IMR-90 (cell line): Measurements from ENCODE around the gene NR2F2. TPM values are rescaled to one million over a fixed set of nuclear protein-coding genes. Genes with fewer than 3 reads are reported as not detected.

Experiments used
- ATAC-seq: fragments of 200-7000 bp; cut with Tn5 transposase; 2 replicates; pipeline ENCODE4 v1.9.1; 2020; ENCODE audit warnings: low read depth, mild to moderate bottlenecking, moderate library complexity
- BruUV-seq: library from RNA; stranded (reverse); fragments of 400-500 nt; replicated peaks from 2 replicates; lab custom pipeline; 2021; lab: Mats Ljungman, UMichigan
- CTCF ChIA-PET: fragments of 300-600 bp; formaldehyde crosslinking; extraction: SDS; loops from one replicate; lab custom pipeline; 2021; ENCODE audit warnings: antibody characterized with exemption; lab: Yijun Ruan, JAX
- POLR2A ChIA-PET: fragments of 300-600 bp; sonication (Branson Sonifier 250); formaldehyde crosslinking; loops from one replicate; lab custom pipeline; 2022; ENCODE audit warnings: antibody characterized with exemption; ENCODE audit not compliant: unreplicated experiment; lab: Charles Lee
- DNase-seq: peaks from one replicate; pipeline ENCODE4 v3.0.0; 2013
- H2AFZ ChIP-seq: replicated peaks from 2 replicates; pipeline ENCODE3; 2013; ENCODE audit warnings: low read length, mild to moderate bottlenecking; ENCODE audit not compliant: poor library complexity
- H2AK5ac ChIP-seq: 2 replicates; pipeline ENCODE4 v1.6.1; 2013; ENCODE audit warnings: low read depth, low read length, inconsistent platforms
- H2AK9ac ChIP-seq: replicated peaks from 2 replicates; pipeline ENCODE3; 2013; ENCODE audit warnings: mild to moderate bottlenecking, low read depth, low read length, moderate library complexity; ENCODE audit not compliant: poor library complexity
- H2BK120ac ChIP-seq: 2 replicates; pipeline ENCODE4 v1.6.1; 2013; ENCODE audit warnings: low read depth, low read length, inconsistent platforms
- H2BK15ac ChIP-seq: 3 replicates; pipeline ENCODE4 v1.6.1; 2013; ENCODE audit warnings: low read depth, low read length, inconsistent platforms
- H2BK20ac ChIP-seq: 2 replicates; pipeline ENCODE4 v1.6.1; 2013; ENCODE audit warnings: low read depth, mild to moderate bottlenecking, inconsistent platforms, low read length, moderate library complexity
- H2BK5ac ChIP-seq: 2 replicates; pipeline ENCODE4 v1.6.1; 2013; ENCODE audit warnings: mild to moderate bottlenecking, low read depth, low read length, inconsistent platforms; ENCODE audit not compliant: poor library complexity, severe bottlenecking
- H3K14ac ChIP-seq: replicated peaks from 2 replicates; pipeline ENCODE4 v1.6.1; 2013; ENCODE audit warnings: low read depth, low read length, inconsistent platforms
- H3K18ac ChIP-seq: 2 replicates; pipeline ENCODE4 v1.6.1; 2013; ENCODE audit warnings: low read depth, low read length, control low read depth
- H3K23ac ChIP-seq: 2 replicates; pipeline ENCODE4 v1.6.1; 2013; ENCODE audit warnings: low read depth, low read length, inconsistent platforms
- H3K27ac ChIP-seq: 2 replicates; pipeline ENCODE4 v1.5.1; 2013; ENCODE audit warnings: mild to moderate bottlenecking, control low read depth, low read length; ENCODE audit not compliant: insufficient read depth
- H3K27me3 ChIP-seq: 2 replicates; pipeline ENCODE4 v1.6.1; 2013; ENCODE audit warnings: low read length; ENCODE audit not compliant: control insufficient read depth, insufficient read depth
- H3K36me3 ChIP-seq: 2 replicates; pipeline ENCODE4 v1.6.1; 2013; ENCODE audit warnings: low read length, mixed read lengths; ENCODE audit not compliant: control insufficient read depth, insufficient read depth
- H3K4ac ChIP-seq: 2 replicates; pipeline ENCODE4 v1.6.1; 2013; ENCODE audit warnings: low read depth, low read length, inconsistent platforms
- H3K4me1 ChIP-seq: 2 replicates; pipeline ENCODE4 v1.6.1; 2013; ENCODE audit warnings: low read length, mixed read lengths; ENCODE audit not compliant: control insufficient read depth, insufficient read depth
- H3K4me2 ChIP-seq: 2 replicates; pipeline ENCODE4 v1.6.1; 2013; ENCODE audit warnings: low read depth, mild to moderate bottlenecking, control low read depth, low read length, moderate library complexity
- H3K4me3 ChIP-seq: 2 replicates; pipeline ENCODE4 v1.5.1; 2013; ENCODE audit warnings: low read depth, mild to moderate bottlenecking, control low read depth, low read length, moderate library complexity; ENCODE audit not compliant: insufficient read depth
- H3K56ac ChIP-seq: 2 replicates; pipeline ENCODE4 v1.6.1; 2013; ENCODE audit warnings: low read length, inconsistent platforms; ENCODE audit not compliant: insufficient read depth; ENCODE audit errors: extremely low read depth
- H3K79me1 ChIP-seq, 2 experiments: 2 replicates each; pipeline ENCODE4 v1.6.1; 2013; ENCODE audit warnings: low read length in 2 of 2, inconsistent platforms in 1 of 2, low read depth in 1 of 2
- H3K9ac ChIP-seq: 2 replicates; pipeline ENCODE4 v1.6.1; 2013; ENCODE audit warnings: low read depth, low read length, control low read depth
- H3K9me1 ChIP-seq: 2 replicates; pipeline ENCODE4 v1.6.1; 2013; ENCODE audit warnings: low read length, inconsistent platforms; ENCODE audit not compliant: insufficient read depth
- H3K9me3 ChIP-seq: 2 replicates; pipeline ENCODE4 v1.6.1; 2013; ENCODE audit warnings: low read length; ENCODE audit not compliant: control insufficient read depth, insufficient read depth
- H4K20me1 ChIP-seq: 2 replicates; pipeline ENCODE4 v1.6.1; 2013; ENCODE audit warnings: low read length, inconsistent platforms; ENCODE audit not compliant: insufficient read depth
- H4K5ac ChIP-seq: 2 replicates; pipeline ENCODE4 v1.6.1; 2013; ENCODE audit warnings: mild to moderate bottlenecking, low read depth, low read length, control low read depth
- H4K8ac ChIP-seq, 2 experiments: 2 replicates each; pipeline ENCODE4 v1.6.1; 2013; ENCODE audit warnings: low read depth in 2 of 2, low read length in 2 of 2, control low read depth in 1 of 2, inconsistent platforms in 1 of 2
- H4K91ac ChIP-seq: 2 replicates; pipeline ENCODE4 v1.6.1; 2013; ENCODE audit warnings: low read depth, low read length, inconsistent platforms; ENCODE audit not compliant: insufficient read depth
- BHLHE40 ChIP-seq: fragments of 150-350 bp; IDR thresholded peaks from 2 replicates; pipeline ENCODE4 v1.6.1; 2016; ENCODE audit warnings: mild to moderate bottlenecking, low read depth, low read length
- CEBPB ChIP-seq: IDR thresholded peaks from 2 replicates; pipeline ENCODE4 v1.6.1; 2012; ENCODE audit warnings: low read depth, low read length, improper control_type of control experiment
- CHD1 ChIP-seq: IDR thresholded peaks from 2 replicates; pipeline ENCODE4 v1.6.1; 2012; ENCODE audit warnings: low read depth, low read length, improper control_type of control experiment
- CTCF ChIP-seq: conservative IDR thresholded peaks from 2 replicates; pipeline ENCODE4 v1.5.1; 2012; ENCODE audit warnings: mild to moderate bottlenecking, low read depth, low read length, improper control_type of control experiment
- ELK1 ChIP-seq: fragments of 150-350 bp; IDR thresholded peaks from 2 replicates; pipeline ENCODE4 v1.6.1; 2016; ENCODE audit warnings: low read depth, mild to moderate bottlenecking, low read length, moderate library complexity, borderline replicate concordance
- FOS ChIP-seq: fragments of 150-350 bp; IDR thresholded peaks from 2 replicates; pipeline ENCODE4 v1.6.1; 2016; ENCODE audit warnings: low read depth, low read length
- MAFK ChIP-seq: IDR thresholded peaks from 2 replicates; pipeline ENCODE4 v1.6.1; 2012; ENCODE audit warnings: low read depth, low read length, improper control_type of control experiment
- MAZ ChIP-seq: IDR thresholded peaks from 2 replicates; pipeline ENCODE4 v1.6.1; 2012; ENCODE audit warnings: low read depth, mild to moderate bottlenecking, low read length, improper control_type of control experiment, moderate library complexity, borderline replicate concordance
- MXI1 ChIP-seq: IDR thresholded peaks from 2 replicates; pipeline ENCODE4 v1.6.1; 2012; ENCODE audit warnings: low read depth, mild to moderate bottlenecking, low read length, moderate library complexity, borderline replicate concordance
- NFE2L2 ChIP-seq: fragments of 150-350 bp; IDR thresholded peaks from 2 replicates; pipeline ENCODE4 v1.6.1; 2016; ENCODE audit warnings: low read depth, mild to moderate bottlenecking, low read length
- POLR2A ChIP-seq: IDR thresholded peaks from 2 replicates; pipeline ENCODE4 v1.6.1; 2012; ENCODE audit warnings: mild to moderate bottlenecking, low read depth, low read length
- RAD21 ChIP-seq: IDR thresholded peaks from 2 replicates; pipeline ENCODE4 v1.6.1; 2012; ENCODE audit warnings: low read length, improper control_type of control experiment
- RCOR1 ChIP-seq: IDR thresholded peaks from 2 replicates; pipeline ENCODE4 v1.6.1; 2012; ENCODE audit warnings: mild to moderate bottlenecking, low read length, improper control_type of control experiment; ENCODE audit not compliant: insufficient replicate concordance
- RFX5 ChIP-seq: IDR thresholded peaks from 2 replicates; pipeline ENCODE4 v1.8.0; 2012; ENCODE audit warnings: low read depth, mild to moderate bottlenecking, low read length, moderate library complexity
- SMC3 ChIP-seq: fragments of 150-350 bp; IDR thresholded peaks from 2 replicates; pipeline ENCODE4 v1.6.1; 2016; ENCODE audit warnings: low read depth, mild to moderate bottlenecking, antibody characterized with exemption, low read length, moderate library complexity
- USF2 ChIP-seq: fragments of 150-350 bp; IDR thresholded peaks from 2 replicates; pipeline ENCODE4 v1.6.1; 2017; ENCODE audit warnings: mild to moderate bottlenecking, antibody characterized with exemption, low read length, low read depth
- WGBS, 2 experiments: methylation state at CpG; one replicate each; pipeline versions ENCODE4 v1.1.5 to v1.1.7; 2013; ENCODE audit warnings: missing lambda C conversion rate in 2 of 2; ENCODE audit not compliant: insufficient read length in 1 of 2; ENCODE audit errors: extremely low coverage in 2 of 2; 5-methylcytosine and 5-hydroxymethylcytosine counted together
- dilution Hi-C: fragments of 300-500 bp; cut with HindIII; formaldehyde crosslinking; loops from one replicate; pipeline ENCODE4 v1.14.3; 2018; ENCODE audit warnings: low sequenced_read_pairs; ENCODE audit not compliant: unreplicated experiment
- in situ Hi-C: fragments of 300-500 bp; cut with MboI; formaldehyde crosslinking; loops from 3 replicates; pipeline ENCODE4 v1.14.3; 2019; ENCODE audit warnings: low sequenced_read_pairs, inconsistent platforms, mixed read lengths
- intact Hi-C: fragments of 100-400 bp; cut with micrococcal nuclease; formaldehyde crosslinking; loops from 2 replicates; pipeline ENCODE4 v1.10.0; 2022
- polyA plus RNA-seq, 3 experiments: library from polyadenylated mRNA; depleted of rRNA; stranded (reverse); fragments of >200 nt; gene quantifications; 2 replicates each; pipeline ENCODE4 v1.2.3, GENCODE V29; 2012; ENCODE audit warnings: low replicate concordance in 1 of 3
- total RNA-seq: library from RNA; depleted of rRNA; stranded (reverse); fragments of >200 nt; gene quantifications from 2 replicates; pipeline ENCODE4 v1.2.3, GENCODE V29; 2012

The NR2F2 gene
- total and polyA plus RNA-seq, 2 of the 4 experiments (the other 2 are of a cell fraction): 20.3 to 161 TPM

- Histone ChIP-seq H3K4ac (no peak overlapping the region), H2BK120ac (no peak overlapping the region), H2BK15ac (no peak overlapping the region), H3K18ac (no peak overlapping the region), H3K23ac (no peak overlapping the region), H3K9ac (no peak overlapping the region), H3K27ac (no peak overlapping the region), H2BK20ac (no peak overlapping the region), H2AK9ac (no peak overlapping the region), H4K8ac (no peak overlapping the region), H2AK5ac (no peak overlapping the region), H4K5ac (no peak overlapping the region), H3K14ac (no peak overlapping the region), H3K9me1 (no peaks in the 10 kb centered on the region; the same call in 1 of the 2 replicates), H2AFZ (no peak overlapping the region), H3K4me1 (no peaks in the 10 kb centered on the region), H3K36me3 (no peaks in the 10 kb centered on the region; the same call in 1 of the 2 replicates), H3K9me3 (peaks cover 3% of the 10 kb centered on the region; the same call in 1 of the 2 replicates), H4K20me1 (no peaks in the 10 kb centered on the region; the same call in 1 of the 2 replicates), H3K79me1 (no peaks in the 10 kb centered on the region), H2BK5ac (no peak overlapping the region), H3K27me3 (peaks cover 6% of the 10 kb centered on the region; the same call in 1 of the 2 replicates), H3K56ac (no peak overlapping the region), H3K4me3 (no peak overlapping the region), H4K91ac (no peak overlapping the region), H3K4me2 (no peak overlapping the region)
- ATAC-seq (no peak), DNase-seq (no peak)
- no TSS peak for BruUV-seq
- ChIA-PET POLR2A (interaction anchor here (0.6 kb wide), 2 partner anchors 236 to 288 kb away, joined by 3 to 5 read pairs; no protein-coding TSS in a partner anchor), CTCF (no interaction called here)
- intact Hi-C loops (no loop called here), in situ Hi-C loops (no loop called here), dilution Hi-C loops (no loop called here)
- no peak for TF ChIP-seq MAFK
- no peak for TF ChIP-seq SMC3
- TF ChIP-seq MAZ: no peak
- TF ChIP-seq RFX5: no peak
- no peak for TF ChIP-seq CTCF
- no peak for TF ChIP-seq USF2
- TF ChIP-seq MXI1: no peak
- no peak for TF ChIP-seq FOS
- TF ChIP-seq POLR2A: no peak
- TF ChIP-seq RAD21: no peak
- TF ChIP-seq CHD1: no peak
- no peak for TF ChIP-seq ELK1
- TF ChIP-seq NFE2L2: no peak
- TF ChIP-seq CEBPB: no peak
- TF ChIP-seq BHLHE40: no peak
- TF ChIP-seq RCOR1: no peak
- 93% methylated on average over 14 of the region's 19 CpGs; no CpG with 5 or more reads in 1 of the 2 experiments for WGBS, 2 experiments
Observed at GRCh38 chr15:96369351-96369750, 38.9 kb downstream of the NR2F2 start.
